Suppressor macrophage (primary cell): ENCODE results near the gene GPATCH2L.

Source experiments
- DNase-seq, 4 experiments: peaks; one replicate each; pipeline ENCODE4 v3.0.0-alpha.2; 2020 to 2022

GPATCH2L gene

DNA sequence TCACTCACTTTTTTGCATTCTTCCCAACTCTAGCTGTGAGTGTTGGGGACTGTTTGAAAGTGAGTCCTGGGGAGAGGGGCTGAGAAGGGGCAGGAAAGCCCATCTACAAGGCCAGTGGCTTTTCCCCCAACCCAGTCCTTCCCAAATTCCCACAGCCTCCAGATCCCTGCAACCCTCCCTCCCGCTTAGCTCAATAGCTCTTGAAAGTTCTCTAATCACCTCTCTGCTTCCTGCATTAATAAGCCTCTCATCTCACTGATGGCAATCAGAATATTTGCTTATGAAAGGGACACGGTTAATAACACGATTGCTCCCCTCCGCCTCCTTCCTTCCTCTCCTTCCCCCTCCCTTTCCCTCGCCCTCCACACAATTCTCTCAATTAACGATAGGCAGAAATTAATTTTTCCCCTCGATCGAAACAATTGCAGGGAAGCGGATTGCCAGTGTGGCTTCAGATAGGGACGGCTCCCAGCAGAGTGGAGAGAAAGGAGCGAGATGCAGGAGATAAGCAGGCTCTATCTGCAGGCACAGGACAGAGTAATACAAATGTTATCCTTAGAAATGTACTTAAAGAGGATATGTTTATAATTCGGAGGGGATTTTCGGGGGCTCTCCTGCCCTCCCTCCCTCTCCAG lies 15.1 kb upstream of the GPATCH2L start:
- DNase-seq, result no peak

DNA sequence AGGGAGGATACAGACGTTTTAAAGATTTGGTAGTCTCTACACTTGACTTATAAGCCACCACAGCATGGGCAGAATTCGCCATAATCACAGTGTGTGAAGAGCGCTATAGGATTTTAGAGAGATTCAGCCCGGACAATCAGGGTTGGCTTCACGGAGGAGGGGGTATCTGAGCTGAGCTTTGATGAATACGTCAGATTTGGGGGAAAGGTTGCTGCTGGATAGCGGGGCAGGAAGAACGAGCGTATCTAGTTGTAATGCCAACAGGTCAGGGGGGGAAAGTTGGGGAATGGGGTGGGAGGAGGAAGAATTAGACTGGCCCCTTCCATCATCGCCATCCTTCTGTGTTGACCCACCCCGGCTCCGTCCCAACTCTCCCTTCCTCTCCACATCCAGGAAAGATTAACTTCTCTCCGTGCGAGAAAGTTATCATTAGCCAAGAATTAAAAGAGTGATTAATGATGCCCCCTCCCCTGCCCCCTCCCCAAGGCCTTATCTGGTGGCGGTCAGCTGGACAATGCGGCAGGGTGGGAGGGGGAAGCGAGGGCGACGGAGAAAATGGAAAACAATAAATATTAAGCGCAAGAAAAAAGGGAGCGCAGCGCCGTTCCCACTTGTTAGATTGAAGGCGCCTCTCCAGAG lies 13.5 kb upstream of the GPATCH2L start:
- no peak for DNase-seq

DNA sequence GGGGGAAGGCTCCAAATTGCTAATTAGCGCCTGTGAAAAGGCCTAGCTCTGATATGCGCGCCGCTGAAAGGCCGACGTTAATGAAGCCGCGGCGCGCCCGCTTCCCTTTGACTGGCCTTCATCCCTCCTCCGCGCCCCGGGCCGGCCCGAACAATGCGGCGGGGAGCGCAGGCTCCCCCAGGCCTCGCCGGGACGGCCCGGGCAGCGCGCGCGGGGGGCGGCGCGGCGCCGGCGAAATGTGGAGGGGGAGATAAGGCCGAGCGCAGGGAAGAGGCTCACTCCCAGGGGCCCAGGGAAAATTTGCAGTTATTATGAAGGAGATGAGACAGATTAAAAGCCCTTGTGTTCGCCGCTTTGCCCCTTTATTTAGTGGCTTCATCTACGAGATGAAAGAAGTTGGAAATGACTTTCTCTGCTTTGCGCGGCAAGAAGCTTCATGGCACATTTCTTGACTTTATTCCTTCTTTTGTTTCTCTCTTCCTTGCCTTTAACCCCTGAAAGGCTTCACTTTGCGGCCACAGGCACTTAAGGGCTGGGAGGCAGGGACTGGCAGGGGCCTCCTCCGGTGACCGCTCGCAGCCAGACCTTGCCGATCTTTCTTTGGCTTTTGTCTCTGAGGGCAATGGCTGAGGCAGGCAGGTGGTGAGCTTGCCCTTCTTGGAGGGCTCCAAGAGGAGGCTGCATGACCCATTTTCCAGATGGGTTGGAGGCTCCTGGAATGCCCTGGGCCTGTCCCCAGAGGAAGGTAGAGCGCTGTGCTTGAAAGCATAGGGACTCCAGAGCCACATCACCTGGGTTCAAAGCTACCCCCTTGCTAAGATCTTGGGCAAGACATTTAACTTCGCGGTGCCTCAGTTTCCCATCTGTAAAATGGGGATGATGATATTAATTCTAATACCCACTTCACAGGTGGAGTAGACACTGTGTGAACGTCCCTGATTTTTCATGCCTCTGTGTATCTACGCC lies 12.7 kb upstream of the GPATCH2L start:
- peak in 1 of 4 experiments; percentile 38 for DNase-seq

DNA sequence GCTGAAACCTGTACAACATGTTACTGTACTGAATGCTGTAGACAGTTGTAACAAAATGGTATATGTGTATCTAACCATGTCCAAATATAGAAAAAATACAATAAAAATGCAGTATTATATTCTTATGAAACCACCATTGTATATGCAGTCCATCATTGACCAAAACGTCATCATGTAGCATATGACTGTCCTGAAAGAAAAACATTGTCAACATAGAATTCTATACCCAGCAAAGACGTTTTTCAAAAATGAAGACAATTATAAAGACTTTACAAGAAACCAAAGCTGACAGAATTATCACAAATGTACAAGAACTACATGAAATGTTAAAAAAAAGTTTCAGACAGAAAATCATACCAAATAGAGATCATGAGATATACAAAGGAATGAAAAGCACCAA lies 8.1 kb upstream of the GPATCH2L start:
- DNase-seq, result no peak

DNA sequence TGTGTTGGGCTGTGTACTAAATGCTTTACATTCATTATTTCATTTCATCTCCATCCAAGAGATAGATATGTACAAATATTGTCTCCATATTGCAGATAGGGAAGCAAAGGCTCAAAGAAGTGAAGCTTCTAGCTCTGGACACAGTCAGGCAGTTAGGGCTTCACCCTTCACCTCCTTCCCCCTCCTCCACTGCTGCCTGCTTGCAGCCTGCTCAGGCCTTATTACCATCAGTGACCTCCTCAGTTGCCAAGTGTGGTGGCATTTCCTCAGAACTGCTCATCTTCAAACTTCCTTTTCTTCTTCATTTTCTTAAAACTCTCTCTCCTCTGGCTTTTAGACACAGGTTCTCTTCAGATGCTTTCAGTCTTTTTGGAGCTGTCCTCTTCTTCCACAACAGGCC lies 4.7 kb upstream of the GPATCH2L start:
- peak; percentile 43 to 69 (median 58) for DNase-seq

DNA sequence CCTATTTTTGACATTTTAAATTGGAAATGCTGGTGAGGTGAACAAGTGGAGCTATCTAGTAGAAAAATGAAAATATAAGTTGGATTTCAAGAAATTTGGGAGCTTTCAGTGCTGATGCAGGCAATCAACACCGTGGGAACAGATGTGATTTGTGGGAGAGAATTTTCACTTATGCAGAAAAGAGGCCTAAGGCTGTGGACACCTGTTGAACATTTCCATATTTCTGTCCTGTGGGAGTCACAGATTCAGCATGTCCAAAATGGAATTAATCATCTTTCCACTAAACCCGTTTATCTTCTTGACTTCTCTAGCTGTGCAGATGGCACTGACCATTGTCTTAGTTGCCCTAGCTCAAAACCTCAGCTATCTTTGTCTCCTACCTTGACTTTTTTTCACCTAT lies 2.5 kb upstream of the GPATCH2L start:
- DNase-seq, result no peak

DNA sequence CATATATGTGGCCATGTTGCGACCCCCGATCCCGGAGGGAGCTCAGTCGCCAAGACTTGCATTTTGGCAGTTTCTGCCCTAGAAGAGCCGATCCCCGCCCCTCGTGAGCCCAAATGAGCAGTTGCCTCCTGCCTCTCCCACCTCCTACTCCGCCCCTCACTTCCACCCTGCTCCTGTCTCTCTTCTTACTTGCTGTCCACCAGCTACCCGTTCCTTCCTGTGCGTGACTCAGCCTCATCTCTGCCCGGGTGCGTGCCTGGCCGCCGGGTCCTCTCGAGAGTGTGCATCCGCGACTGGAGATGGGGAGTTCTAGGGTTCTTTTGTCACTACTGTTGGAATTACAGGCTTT lies 585 bp downstream of the GPATCH2L start:
- DNase-seq, result peak; percentile 90 to 95 (median 94)

DNA sequence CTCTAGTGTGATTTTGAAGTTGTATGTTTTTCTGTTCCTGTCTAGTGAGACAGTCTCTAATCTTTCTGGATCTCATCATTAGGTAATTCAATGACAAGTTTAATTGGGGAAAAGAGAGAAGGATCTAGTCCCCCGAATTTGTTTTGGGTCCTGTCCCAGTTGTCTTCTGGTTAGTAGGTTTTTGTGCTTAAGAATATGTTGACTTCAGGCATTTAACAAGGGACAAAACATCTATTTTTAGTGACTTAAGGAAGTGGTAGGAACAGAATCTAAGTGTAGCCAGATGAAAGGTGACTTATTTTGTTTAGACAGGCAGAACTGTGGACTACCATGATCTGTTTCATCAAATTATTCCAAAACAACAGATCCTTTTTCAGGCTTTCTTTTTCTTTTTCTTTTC lies 2.2 kb downstream of the GPATCH2L start:
- DNase-seq, result peak in 1 of 4 experiments; percentile 22

DNA sequence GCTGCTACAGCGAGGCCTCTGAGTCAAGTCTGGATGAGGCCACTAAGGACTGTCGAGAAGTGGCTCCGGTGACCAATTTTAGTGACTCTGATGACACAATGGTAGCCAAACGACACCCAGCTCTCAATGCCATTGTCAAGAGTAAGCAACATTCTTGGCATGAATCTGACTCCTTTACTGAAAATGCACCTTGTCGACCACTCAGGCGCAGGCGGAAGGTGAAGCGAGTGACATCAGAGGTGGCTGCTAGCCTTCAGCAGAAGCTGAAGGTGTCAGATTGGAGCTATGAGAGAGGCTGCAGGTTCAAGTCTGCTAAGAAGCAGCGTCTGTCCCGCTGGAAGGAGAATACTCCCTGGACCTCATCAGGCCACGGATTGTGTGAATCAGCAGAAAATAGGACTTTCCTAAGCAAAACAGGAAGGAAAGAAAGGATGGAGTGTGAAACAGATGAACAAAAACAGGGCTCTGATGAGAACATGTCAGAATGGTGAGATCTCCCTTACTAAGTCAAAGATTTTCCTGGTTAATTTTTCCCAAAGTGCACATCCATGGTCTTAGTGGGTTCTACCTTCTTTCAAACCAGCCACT lies 2.9 kb downstream of the GPATCH2L start:
- DNase-seq, result no peak

DNA sequence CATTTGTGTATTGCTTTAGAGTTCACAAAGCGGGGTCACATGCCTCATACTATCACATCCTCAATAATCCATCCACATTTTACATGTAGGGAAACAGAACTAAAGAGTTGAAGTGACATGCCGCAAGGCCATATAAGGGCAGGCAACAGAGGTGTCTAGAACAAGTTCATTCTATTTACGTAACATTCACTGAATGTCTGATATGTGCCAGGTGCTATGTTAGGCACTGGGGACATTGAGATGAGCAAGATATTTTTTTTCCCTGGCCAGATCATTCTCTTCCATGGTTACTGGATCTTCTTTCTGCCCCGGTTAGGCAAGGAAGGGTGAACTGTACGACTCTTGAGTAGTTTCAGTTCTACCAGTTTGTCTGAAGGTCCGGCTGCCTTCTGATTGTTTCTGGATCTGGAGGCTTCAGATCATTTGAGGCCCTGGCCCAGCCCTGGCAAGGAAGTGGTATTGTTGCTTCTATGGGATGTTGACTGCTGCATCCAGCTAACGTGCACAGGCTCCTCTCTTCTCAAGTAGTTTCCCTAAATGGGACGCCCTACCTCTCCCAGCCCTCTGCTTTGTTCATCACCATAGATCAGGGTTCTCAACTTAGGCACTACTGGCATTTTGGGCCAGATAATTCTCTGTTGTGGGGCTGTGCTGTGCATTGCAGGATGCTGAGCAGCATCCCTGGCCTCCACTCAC lies 12.1 kb downstream of the GPATCH2L start:
- no peak for DNase-seq

DNA sequence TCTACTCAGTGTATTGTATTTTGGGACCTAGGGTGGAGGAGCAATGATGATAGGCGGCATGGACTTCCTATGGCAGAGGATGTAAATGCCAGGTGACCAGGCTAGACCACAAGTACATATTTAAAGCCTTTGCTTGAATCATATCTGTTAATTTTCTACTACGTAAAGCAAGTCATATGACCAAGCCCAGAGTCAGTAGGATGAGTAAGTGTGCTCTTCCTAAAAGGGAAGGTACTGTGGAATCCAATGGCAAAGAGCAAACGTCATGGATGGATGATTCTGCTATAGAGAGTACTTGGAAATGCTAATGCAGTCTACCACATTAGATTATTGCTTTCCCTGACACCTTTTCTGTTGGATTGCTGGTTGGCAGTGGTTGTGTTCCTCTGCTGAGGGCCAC lies 16.8 kb downstream of the GPATCH2L start:
- DNase-seq, result peak in 2 of 4 experiments; percentile 4 to 34

DNA sequence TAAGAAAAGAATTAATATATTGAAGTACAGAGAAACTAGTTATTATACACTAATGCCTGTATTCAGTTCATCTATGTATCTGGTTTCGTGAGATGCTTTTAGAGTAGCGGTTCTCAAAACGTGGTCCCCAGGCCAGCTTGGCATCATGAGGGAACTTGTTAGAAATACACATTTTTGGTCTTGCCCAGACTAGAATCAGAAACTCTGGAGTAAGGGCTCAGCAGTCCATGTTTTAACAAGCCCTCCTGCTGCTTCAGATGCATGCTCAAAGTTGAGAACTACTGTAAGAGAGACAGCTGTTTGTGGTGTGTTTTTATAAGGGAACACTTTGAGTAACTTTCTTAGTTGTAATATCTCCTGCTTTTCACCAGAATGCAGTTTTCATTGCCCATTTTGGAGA lies 18.1 kb downstream of the GPATCH2L start:
- DNase-seq, result no peak

DNA sequence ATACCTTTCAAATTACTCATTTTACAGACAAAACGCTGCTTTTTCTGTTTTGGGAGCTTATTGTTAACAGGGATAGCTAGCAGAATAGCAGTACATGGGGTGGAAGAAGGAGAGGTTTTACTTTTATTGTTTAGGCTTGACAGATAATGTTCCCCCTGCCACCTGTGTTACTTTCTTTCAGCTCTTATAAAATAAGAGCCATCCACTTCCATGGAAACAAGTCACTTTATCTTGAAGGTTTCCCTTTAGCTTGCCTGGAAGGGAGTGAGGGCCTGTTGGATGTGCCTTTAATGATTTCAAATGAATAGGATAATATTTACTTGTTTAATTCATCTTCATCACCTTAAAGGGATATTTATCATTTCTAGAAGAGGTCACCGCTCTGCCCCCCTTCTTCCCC lies 23.3 kb downstream of the GPATCH2L start:
- no peak for DNase-seq

DNA sequence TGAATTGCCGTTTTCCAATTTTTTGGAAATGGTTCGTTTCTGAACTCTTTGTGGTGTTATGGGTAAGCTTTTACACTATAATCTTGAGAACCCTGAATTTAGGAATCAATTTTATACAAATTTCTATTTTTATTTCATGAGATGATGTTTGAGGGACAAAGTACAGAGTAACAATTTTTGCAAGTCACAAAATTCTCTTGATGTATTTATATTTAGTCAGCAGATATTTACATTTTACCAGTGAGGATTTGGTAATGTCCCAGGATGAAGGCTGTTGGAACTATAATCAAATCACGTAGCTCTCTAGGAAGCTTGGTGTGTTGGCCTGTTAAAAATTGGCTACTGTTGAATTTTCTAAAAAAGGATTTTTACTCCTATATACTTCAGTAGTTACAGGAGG lies 24.2 kb downstream of the GPATCH2L start:
- no peak for DNase-seq

DNA sequence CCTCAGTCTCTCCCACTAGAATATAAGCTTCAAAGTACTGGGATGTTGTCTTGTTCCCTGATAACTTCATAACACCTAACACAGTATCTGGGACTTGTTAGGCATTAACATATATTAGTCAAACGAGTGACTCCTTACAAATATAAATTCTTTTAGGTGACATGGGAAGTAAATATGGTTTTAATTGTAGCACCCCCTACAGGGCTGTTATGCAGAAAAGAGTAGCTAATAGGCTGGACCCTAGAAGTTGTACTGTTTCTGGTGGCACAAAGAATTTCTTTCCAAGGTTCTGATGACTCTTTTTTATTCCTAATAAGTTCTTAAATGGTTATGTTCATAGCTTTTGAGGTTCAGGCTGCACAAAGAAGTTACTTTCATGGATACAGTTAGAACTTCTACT lies 29.8 kb downstream of the GPATCH2L start:
- DNase-seq, result peak in 2 of 4 experiments; percentile 31 to 36

DNA sequence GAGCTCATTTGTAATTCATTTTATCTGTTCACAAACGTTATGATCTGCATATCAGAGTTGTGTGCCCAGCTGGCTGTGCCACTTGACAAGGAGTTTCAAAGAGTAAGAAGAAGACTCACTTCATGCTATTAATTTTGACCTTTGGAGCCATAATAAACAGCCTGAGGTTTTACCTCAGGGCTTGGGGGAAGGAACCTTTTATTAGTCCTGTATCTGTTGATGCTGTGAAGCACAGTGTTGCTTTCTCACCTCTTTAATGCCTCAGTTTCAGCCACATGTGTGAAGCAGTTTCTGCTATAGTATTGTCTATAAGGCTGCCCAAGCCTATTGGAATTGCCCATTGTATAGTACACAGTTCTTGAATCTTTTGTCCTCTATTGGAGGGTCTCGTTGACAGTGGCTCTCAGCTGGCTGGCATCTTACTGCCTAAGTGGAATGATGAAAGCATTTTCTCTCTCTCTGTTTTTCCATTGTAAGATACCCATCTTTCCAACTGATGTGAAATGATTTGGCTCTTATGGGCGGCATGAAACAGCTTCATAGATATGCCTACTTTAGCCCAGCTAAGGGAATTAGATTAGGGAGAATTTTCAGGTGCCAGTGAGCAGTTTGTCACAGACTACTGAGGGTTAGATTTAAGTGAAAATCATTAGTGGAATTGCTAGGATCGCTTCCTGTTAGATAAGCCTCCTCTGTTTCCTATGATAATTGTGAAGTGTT lies 34.7 kb downstream of the GPATCH2L start:
- DNase-seq, result no peak

DNA sequence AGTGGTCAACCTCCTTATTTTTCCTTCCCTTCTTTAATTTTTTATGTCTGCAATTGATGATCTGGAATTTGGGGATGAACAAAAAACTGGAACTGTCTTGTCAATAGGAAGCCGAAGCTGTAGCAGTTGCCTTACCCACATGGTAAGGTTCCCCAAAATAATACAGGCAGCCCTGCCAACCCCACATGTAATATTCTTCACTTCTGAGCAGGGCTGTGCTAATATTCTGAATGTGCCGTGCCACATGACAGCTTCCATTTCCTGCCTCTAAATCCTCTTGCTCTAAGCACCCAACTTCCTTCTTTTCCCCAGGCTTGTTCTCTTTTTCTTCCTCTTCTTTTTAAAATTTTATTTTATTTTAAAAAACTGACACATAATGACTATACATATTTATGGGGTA lies 39.6 kb downstream of the GPATCH2L start:
- peak; percentile 88 to 96 (median 92) for DNase-seq

DNA sequence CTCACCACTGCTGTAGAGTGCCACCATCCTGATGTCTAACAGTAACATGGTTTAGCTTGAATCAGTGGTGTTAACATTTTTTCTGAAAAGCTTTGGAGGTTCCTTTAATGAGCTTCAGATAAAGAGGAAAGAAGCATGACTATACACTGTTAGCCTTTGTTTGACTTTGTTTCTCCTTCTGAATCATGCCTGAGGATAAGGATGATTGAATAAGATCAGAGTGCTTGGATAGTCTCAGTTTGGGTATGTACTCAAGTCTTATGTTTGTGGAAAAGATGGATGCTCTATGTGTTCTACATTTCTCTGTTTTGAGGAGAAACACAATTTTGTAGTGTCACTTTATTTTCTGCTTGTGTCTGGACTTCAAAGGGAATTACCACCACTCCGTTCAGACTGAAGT lies 42.0 kb downstream of the GPATCH2L start:
- DNase-seq, result no peak

DNA sequence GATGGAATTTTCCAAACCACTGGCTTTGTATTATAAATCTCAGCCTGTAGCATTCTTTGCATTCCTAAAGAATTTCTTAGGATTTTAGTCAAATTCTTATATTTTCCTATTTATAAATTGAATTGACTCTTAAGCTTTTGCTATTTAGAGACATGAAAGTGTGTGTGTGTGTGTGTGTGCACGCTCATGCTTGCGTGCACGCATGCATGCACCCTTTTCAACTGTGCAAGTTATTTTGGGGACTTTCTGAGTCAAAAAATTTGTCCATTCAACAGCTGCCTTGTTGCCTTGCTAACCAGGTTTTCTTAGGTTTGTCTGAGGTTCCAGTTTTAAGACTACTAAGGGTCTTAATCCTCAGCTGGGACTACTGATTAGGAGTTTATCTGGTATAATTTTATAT lies 42.6 kb downstream of the GPATCH2L start:
- DNase-seq, result no peak

DNA sequence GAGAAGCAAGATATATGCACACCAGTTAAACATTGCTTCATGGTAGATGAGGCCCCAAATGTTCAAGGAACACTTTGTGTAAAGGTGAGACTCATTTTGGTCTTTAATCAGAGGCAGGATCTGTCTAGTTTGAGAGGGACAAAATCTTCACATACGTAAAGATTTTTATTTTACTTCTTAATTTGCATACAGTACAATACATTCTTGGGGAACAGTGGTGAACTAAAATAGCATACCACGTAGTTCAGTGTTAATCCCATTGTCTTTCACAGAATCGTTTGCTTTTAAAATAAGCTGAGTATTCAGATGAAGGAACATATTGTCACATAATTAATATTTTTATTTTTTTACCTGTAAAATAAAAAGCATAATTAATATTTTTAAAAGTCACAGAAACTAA lies 43.3 kb downstream of the GPATCH2L start:
- no peak for DNase-seq

DNA sequence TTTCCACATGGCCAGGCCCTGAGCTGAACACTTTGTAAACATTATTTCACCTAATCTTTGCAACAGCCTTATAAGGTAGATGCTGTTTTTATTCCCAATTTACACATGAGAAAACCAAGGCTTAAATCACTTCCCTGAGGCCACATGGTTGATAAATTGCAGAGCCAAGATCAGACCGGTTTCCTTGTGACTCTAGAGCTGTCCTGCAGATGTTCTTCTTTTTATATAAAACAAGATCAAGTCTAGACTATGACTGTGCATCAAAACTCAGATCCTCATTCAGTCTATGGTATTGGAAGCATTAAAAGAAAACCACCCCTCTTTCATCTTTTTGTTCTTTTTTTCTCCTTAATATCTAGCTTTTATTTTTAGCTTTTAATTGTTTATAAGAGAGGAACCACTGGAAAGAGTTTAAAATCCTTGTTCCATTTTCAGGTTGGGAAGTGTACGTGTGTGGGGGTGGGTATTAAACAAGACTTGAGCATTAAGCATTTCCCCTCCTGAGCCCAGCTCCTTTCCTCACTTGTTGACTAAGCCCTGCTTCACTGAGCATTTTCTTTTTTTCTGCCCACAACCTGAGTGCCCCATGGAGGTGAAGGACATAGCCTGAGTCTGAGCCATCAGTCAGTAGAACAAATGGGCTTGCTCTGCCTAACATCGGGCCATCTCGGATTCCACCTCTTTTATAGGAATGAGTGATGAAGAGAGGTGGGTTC lies 45.4 kb downstream of the GPATCH2L start:
- DNase-seq, result peak; percentile 52 to 71 (median 68)
